Inferior parietal cortex (tissue), 1 donor: ENCODE measurements around the gene CORO2B.

Source experiments
- DNase-seq: peaks from one replicate; pipeline ENCODE4 v3.0.0-alpha.2; 2016; ENCODE audit errors: extremely low spot score

The CORO2B gene

DNA sequence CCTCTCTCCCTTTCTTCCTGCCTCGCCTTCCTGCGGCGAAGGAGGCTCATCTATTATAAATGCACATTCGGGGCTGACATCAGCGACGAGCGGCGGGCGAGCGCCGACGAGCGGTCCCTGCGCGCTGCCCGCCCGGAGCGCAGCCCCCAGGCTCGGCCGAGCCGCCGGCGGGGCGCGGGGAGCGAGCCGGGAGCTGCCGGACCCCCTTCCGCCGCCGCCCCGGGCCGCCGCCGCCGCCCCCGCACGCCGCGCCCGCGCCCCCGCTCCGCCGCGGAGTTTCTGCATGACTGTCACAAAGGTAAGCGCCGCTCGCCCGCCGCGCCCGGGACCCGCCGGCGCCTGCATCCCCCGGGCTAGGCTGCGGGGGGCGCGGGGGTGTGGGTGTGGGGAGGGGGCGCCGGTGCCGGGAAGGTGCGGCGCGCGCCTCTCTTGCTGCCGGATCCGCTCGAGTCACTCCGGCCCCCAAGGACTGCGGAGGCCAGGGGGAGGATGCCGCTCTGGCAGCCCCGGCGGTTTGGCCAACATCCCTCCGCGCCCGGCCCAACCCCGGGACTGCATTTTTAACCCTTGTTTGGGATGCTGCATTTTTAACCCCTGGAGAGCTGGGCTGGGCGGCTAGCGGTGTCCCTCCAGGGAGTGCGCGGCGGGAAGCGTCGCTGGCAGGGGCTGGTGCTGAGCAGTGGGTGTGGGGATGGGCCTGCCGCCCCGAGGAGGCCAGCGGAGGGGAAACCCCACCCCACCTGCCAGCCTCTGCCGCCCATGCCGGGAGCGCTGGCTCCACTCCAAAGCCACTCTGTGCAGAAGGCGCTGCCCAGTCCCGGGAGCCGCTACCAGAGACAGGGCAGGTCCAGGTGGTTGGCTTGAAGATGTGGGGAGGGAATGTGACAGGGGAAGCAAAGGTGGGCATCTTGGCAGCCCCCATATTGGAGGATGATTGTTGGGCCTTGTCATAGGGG lies at the start of gene CORO2B:
CORO2B (plus strand) TSS at position 14 of the 956 bp plus-strand sequence; CDS start at position 284, 270 bp downstream.
- DNase-seq = no peak

DNA sequence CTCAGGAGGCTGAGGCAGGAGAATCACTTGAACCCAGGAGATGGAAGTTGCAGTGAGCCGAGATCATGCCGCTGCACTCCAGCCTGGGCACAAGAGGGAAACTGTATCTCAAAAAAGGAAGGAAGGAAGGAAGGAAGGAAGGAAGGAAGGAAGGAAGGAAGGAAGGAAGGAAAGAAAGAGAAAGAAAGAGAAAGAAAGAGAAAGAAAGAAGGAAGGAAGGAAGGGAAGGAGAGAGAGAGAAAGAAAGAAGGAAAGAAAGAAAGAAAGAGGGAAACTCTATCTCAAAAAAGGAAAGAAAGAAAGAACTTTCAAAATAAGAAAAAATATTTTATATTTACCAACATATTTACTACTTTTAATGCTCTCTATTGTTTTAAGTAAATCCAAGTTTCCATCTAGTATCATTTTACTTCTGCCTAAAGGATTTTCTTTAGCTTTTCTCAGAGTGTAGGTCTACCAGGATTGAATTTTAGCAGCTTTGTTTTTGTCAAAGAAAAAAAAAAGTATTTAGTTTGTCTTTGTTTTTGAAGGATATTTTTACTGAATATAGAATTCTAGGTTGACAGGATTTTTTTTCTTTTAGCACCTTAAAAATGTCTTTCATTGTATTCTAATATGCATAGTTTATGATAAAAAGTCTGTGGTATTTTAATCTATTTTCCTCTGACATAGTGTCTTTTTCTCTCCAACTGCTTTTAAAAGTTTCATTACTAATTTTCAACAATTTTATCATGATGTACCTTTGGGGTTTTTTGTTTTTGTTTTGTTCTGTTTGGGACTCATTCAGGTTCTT lies 47.2 kb upstream of the CORO2B start:
- DNase-seq = no peak

DNA sequence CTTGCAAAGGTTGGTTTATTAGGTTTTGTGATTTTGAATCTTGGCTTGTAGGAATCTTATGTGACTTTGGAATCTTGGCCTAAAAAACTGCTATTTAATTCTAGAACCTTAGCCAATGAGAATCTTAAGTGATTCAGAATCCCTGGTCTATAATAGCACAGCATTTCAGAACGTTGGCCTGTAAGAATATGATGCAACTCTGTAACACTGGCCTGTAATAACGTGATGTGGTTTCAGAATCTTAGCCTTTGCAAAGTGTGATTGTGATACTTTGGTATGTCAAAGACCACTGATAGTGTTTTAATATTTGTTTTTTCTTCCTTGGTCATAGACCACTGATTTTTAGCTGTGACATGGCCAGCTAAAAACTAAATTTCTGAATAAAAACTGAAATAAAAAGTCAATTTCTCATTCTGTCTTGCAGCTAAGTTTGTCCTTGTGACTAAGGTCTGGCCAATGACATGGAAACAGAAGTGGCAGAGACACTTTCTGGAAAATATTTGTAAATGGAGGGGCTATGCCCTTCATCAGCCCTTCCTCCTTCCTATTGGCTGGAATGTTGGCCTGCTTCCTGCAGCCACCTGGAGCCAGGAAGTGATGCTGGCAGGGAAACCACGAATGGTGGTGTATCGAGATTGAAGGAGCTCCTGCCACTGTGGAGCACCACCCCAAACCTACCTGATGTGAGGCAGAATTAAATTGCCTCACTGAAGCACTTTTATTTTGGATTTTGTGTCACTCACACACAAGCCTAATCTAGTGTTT lies 42.3 kb upstream of the CORO2B start:
- no peak for DNase-seq

- DNase-seq = no peak
These were observed 41.7 kb upstream of the CORO2B start for GRCh38 chr15:68537097-68537496.

- no peak for DNase-seq
These were observed 41.3 kb upstream of the CORO2B start for GRCh38 chr15:68537506-68537905.

DNA sequence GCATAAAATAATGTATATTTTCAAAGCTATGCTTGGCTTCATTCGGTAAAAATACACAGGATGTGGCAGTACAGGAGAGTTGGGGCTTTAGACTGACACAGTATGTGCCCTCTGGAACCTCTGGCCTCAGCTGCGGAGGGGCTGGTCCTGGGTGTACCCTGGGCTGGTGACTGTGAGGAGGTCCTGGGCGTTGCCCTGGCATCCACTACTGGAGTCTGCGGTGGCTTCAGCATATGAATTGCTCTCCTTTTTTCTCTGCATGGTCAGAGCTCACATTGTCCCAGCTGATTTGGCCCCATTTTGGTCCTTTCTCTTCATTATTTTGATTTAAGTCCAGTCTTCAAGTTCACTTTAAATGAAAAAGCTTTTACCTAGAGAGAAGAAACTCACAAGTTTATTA lies 40.5 kb upstream of the CORO2B start:
- DNase-seq = no peak

GRCh38 chr15:68541743-68542142 lies 37.0 kb upstream of the CORO2B start:
- DNase-seq = no peak

DNA sequence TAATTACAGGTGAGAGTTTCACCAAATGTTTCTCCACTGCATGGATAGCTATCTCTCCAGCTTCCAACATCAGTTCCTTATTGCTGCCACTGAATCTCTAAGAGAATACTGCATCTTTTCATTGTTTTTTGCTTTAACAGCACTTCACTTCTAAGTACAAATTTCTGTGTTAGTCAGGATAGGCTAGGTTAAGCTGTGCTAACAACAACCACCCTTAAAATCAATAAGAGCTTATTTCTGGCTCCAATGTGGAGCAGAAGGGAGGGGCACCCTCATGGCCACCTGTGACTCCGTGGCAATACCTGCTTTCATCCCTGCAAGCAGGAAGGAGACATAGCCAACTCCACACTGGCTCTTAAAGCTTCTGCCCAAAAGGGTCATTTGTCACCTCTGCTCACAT lies 36.4 kb upstream of the CORO2B start:
- no peak for DNase-seq

GRCh38 chr15:68542771-68543164 lies 36.0 kb upstream of the CORO2B start:
- DNase-seq = no peak

DNA sequence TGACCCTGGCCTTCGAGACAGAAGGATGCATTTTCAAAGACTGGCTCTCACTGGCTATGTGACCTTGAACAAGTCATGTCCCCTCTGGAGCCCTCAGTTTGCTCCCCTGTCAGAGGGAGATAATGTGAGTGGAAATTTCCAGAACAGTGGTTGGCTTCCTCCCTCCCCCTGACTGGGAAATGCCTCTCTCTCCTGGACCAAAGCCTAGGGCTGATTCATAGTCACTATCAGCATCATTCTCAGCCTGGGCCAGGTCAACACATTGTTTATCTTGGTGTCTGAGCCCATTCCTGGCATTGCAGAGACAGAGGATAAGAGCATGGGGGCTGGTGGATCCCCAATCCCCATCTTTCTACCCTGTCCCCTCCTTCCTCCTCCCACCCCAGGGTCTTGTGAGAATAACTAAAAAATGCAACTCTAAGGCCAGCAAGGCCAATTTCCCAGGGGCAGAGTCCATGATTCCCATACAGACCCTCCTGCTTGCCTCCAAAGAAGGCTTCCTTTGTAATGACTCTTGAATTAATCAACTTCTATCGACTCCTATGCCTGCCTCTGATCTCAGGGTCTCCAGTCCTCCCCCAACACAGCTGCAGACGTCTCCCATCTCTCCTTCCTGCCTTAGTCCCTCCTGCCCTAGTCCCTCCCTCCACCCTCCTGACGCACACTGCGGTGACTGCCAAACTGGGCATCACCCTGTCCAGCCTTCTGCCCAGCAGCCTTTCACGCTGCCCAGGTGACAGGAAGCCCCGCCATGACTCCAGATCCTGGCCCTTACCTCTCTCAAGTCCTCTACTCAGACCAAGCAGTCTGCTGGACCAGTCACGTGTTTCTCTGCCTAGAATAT lies 35.4 kb upstream of the CORO2B start:
- DNase-seq = no peak

DNA sequence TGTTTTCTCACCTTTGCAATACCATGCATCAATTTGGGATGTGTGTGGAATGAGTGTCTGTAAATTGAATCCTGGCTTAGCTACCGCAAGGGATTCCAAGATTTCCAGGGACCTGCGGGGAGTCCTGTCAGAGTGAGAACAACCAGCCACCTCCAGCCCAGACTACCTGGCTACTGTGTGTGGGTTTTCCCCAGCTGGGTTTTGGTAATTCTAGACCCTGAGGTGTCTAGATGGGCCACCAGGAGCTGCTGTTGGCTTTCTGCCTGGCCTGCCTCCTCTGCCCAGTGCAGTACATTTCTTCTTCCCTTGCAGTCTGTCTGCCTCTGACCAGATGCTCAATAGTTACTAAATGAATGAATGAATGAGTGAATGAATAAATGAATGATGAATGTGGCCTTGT lies 32.5 kb upstream of the CORO2B start:
- no peak for DNase-seq

GRCh38 chr15:68548364-68548763 lies 30.4 kb upstream of the CORO2B start:
- no peak for DNase-seq

DNA sequence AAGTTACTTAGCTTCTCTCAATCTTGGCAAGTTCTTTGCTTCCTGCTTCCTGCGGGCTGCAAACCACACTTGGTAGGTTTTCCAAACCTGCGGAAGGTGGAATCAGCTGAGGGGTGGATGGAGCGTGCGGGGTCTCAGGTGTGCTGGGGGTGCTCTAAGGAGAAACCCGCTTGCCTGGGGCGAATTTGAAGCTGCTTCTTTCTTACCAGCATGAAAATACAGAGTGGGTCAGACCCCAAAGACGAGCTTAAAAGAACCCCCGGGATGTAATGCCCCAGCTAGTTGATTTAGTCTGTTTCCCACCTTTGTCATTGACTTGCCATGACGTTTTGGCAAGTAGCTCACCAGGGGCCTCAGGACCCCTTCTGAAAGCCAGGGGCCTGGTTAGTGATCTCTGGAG lies 28.8 kb upstream of the CORO2B start:
- no peak for DNase-seq

GRCh38 chr15:68550498-68551295 lies 28.1 kb upstream of the CORO2B start:
- DNase-seq = peak; percentile 89

- no peak for DNase-seq
These were observed 27.5 kb upstream of the CORO2B start for GRCh38 chr15:68551296-68551635.

- no peak for DNase-seq
These were observed 26.4 kb upstream of the CORO2B start for GRCh38 chr15:68552344-68552743.

- peak; percentile 69 for DNase-seq
These were observed 26.0 kb upstream of the CORO2B start for GRCh38 chr15:68552773-68553172.

DNA sequence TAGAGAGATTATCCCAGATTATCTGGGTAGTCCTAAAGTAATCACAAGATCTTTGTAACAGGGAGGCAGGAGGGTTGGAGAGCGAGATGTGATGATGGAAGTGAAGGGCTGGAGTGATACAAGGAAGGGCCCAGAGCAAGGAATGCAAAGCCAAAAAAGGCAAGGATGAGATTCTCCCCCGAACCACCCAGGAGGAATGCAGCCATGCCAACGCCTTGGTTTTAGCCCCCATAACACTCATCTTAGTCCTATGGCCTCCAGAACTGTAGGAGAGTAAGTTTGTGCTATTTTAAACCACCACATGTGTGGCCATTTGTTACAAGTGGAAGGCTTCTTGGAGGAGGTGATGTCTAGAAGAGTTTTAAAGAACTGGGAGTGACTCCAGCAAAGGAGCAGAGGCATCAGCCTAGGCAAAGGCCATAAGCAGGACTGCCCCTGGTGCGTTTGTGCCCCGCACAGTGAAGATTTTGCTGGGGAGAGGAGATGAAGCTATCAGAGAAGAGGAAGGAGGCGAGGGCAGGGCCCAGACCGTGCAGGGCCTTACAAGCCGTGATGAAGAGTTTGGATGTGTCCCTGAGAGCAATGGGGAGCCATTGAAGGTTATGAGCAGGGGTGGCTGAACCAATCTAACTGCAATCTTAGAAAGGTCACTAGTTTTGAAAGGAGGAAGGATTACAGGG lies 25.3 kb upstream of the CORO2B start:
- no peak for DNase-seq

GRCh38 chr15:68553994-68554720 lies 24.6 kb upstream of the CORO2B start:
- peak; percentile 93 for DNase-seq
